Mesenchymal stem cell (in vitro differentiated cells and primary cell): Measurements from ENCODE around the gene NPW.

Experiments used
- DNase-seq: peaks from one replicate; pipeline ENCODE4 v3.0.0-alpha.2; 2013
- H2AFZ ChIP-seq: one replicate; pipeline ENCODE4 v1.6.1; 2013; ENCODE audit warnings: low read depth, mild to moderate bottlenecking, control low read depth, inconsistent platforms, low read length, moderate library complexity
- H2AK5ac ChIP-seq: 2 replicates; pipeline ENCODE4 v1.6.1; 2013; ENCODE audit warnings: low read length, moderate library complexity, mild to moderate bottlenecking, inconsistent platforms; ENCODE audit not compliant: severe bottlenecking
- H2BK120ac ChIP-seq: one replicate; pipeline ENCODE4 v1.6.1; 2013; ENCODE audit warnings: low read depth, mild to moderate bottlenecking, inconsistent platforms, low read length, moderate library complexity
- H2BK12ac ChIP-seq, 2 experiments: one replicate each; pipeline ENCODE4 v1.6.1; 2013; ENCODE audit warnings: inconsistent platforms in 2 of 2, low read length in 2 of 2, mild to moderate bottlenecking in 2 of 2, moderate library complexity in 2 of 2, control low read depth in 1 of 2
- H2BK15ac ChIP-seq: one replicate; pipeline ENCODE4 v1.6.1; 2013; ENCODE audit warnings: mild to moderate bottlenecking, low read depth, inconsistent platforms; ENCODE audit not compliant: poor library complexity, severe bottlenecking
- H2BK5ac ChIP-seq: 2 replicates; pipeline ENCODE4 v1.6.1; 2013; ENCODE audit warnings: low read depth, mild to moderate bottlenecking, low read length, control low read depth, inconsistent platforms; ENCODE audit not compliant: poor library complexity, severe bottlenecking
- H3K14ac ChIP-seq, 2 experiments: one replicate each; pipeline ENCODE4 v1.6.1; 2013; ENCODE audit warnings: inconsistent platforms in 2 of 2, low read length in 2 of 2, control low read depth in 1 of 2, mild to moderate bottlenecking in 1 of 2, moderate library complexity in 1 of 2
- H3K18ac ChIP-seq, 2 experiments: one replicate each; pipeline ENCODE4 v1.6.1; 2013; ENCODE audit warnings: inconsistent platforms in 2 of 2, low read length in 2 of 2, control low read depth in 1 of 2, low read depth in 1 of 2, mild to moderate bottlenecking in 1 of 2
- H3K23ac ChIP-seq, 2 experiments: one replicate each; pipeline ENCODE4 v1.6.1; 2013; ENCODE audit warnings: inconsistent platforms in 2 of 2, low read length in 2 of 2, mild to moderate bottlenecking in 2 of 2, moderate library complexity in 2 of 2, control low read depth in 1 of 2
- H3K27ac ChIP-seq: 2 replicates; pipeline ENCODE4 v1.5.1; 2013; ENCODE audit warnings: mild to moderate bottlenecking, moderate library complexity, low read length, control low read depth, inconsistent platforms; ENCODE audit not compliant: poor library complexity, severe bottlenecking
- H3K27me3 ChIP-seq, 2 experiments: 2 replicates each; pipeline versions ENCODE4 v1.6.1 to v1.7.0; 2013; ENCODE audit warnings: low read length in 2 of 2, mild to moderate bottlenecking in 2 of 2, moderate library complexity in 2 of 2, control low read depth in 1 of 2, inconsistent platforms in 1 of 2; ENCODE audit not compliant: control insufficient read depth in 1 of 2, insufficient read depth in 1 of 2
- H3K36me3 ChIP-seq, 2 experiments: 2 replicates each; pipeline versions ENCODE4 v1.6.1 to v1.7.0; 2013; ENCODE audit warnings: low read length in 2 of 2, control low read depth in 1 of 2, inconsistent platforms in 1 of 2, low read depth in 1 of 2, mild to moderate bottlenecking in 1 of 2; ENCODE audit not compliant: insufficient read depth in 2 of 2, control insufficient read depth in 1 of 2
- H3K4ac ChIP-seq, 2 experiments: one replicate each; pipeline ENCODE4 v1.6.1; 2013; ENCODE audit warnings: inconsistent platforms in 2 of 2, low read length in 2 of 2, mild to moderate bottlenecking in 2 of 2, moderate library complexity in 2 of 2, control low read depth in 1 of 2, low read depth in 1 of 2
- H3K4me1 ChIP-seq: 2 replicates; pipeline ENCODE4 v1.6.1; 2013; ENCODE audit warnings: low read depth, low read length, control low read depth; ENCODE audit not compliant: control insufficient read depth, insufficient read depth
- H3K4me2 ChIP-seq: 2 replicates; pipeline ENCODE4 v1.6.1; 2013; ENCODE audit warnings: low read length, mild to moderate bottlenecking, inconsistent platforms; ENCODE audit not compliant: poor library complexity, severe bottlenecking
- H3K4me3 ChIP-seq, 2 experiments: 2 replicates each; pipeline versions ENCODE4 v1.5.1 to v1.7.0; 2013; ENCODE audit warnings: low read length in 2 of 2, mild to moderate bottlenecking in 2 of 2, control low read depth in 1 of 2, low read depth in 1 of 2; ENCODE audit not compliant: insufficient read depth in 1 of 2
- H3K79me1 ChIP-seq: replicated peaks from 2 replicates; pipeline ENCODE4 v1.6.1; 2013; ENCODE audit warnings: mild to moderate bottlenecking, control low read depth, low read length, inconsistent platforms; ENCODE audit not compliant: poor library complexity, severe bottlenecking
- H3K9ac ChIP-seq: 2 replicates; pipeline ENCODE4 v1.7.0; 2013; ENCODE audit warnings: mild to moderate bottlenecking, low read length, moderate library complexity
- H3K9me3 ChIP-seq: 2 replicates; pipeline ENCODE4 v1.7.0; 2013; ENCODE audit warnings: mild to moderate bottlenecking, low read length; ENCODE audit not compliant: control insufficient read depth
- H4K8ac ChIP-seq: one replicate; pipeline ENCODE4 v1.6.1; 2013; ENCODE audit warnings: inconsistent platforms, mild to moderate bottlenecking, low read length, moderate library complexity
- H4K91ac ChIP-seq: one replicate; pipeline ENCODE4 v1.6.1; 2013; ENCODE audit warnings: mild to moderate bottlenecking, low read length, inconsistent platforms
- WGBS: methylation state at CpG from one replicate; pipeline ENCODE4 v1.1.7; 2013; ENCODE audit warnings: mixed read lengths; 5-methylcytosine and 5-hydroxymethylcytosine counted together

Gene NPW

GRCh38 chr16:2016407-2016922 lies 3.1 kb upstream of the NPW start:
- Histone ChIP-seq H3K36me3 (no peaks in the 10 kb centered on the region), H2BK15ac (no peak overlapping the region), H3K4me3 (no peak overlapping the region), H2AK5ac (no peak overlapping the region), H4K8ac (no peak overlapping the region), H4K91ac (no peak overlapping the region), H3K14ac (no peak overlapping the region), H3K27me3 (peaks cover 21 to 30% of the 10 kb centered on the region in 2 experiments), H2BK120ac (no peak overlapping the region), H3K4me1 (peaks cover 17% of the 10 kb centered on the region), H3K9me3 (no peaks in the 10 kb centered on the region), H2BK5ac (no peak overlapping the region), H3K4ac (no peak overlapping the region), H3K79me1 (no peaks in the 10 kb centered on the region), H2AFZ (no peak overlapping the region), H3K23ac (no peak overlapping the region), H2BK12ac (no peak overlapping the region), H3K4me2 (no peak overlapping the region), H3K27ac (no peak overlapping the region), H3K9ac (no peak overlapping the region), H3K18ac (no peak overlapping the region)
- 50% methylated on average over 13 of the region's 13 CpGs for WGBS
- no peak for DNase-seq

DNA sequence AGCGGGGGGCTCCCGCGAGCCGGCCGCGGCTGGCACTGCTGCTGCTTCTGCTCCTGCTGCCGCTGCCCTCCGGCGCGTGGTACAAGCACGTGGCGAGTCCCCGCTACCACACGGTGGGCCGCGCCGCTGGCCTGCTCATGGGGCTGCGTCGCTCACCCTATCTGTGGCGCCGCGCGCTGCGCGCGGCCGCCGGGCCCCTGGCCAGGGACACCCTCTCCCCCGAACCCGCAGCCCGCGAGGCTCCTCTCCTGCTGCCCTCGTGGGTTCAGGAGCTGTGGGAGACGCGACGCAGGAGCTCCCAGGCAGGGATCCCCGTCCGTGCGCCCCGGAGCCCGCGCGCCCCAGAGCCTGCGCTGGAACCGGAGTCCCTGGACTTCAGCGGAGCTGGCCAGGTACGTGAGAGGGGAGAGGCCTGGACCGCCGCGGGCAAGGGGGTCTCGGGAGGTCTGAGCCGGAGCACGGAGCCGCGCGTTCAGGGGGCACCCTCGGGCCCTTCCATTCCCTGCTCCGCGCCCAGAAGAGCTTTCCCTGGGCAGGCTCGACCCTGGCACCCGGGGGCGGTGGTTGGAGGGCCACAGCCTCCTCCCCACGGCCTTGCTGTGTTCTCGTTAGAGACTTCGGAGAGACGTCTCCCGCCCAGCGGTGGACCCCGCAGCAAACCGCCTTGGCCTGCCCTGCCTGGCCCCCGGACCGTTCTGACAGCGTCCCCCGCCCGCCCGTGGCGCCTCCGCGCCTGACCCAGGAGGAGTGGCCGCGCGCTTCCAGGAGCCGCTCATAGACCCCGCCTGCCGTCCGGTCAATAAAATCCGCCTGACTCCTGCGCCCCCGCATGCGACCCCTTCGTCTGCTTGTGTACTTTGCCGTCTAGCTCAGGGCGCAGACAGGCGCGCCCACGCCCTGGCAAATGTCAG lies 591 bp downstream of the NPW start:
- 5% methylated on average over 86 of the region's 96 CpGs for WGBS
- Histone ChIP-seq H2BK15ac (peak overlapping the region; percentile 40), H3K18ac (peak overlapping the region in 1 of 2 experiments; percentile 29)

DNA sequence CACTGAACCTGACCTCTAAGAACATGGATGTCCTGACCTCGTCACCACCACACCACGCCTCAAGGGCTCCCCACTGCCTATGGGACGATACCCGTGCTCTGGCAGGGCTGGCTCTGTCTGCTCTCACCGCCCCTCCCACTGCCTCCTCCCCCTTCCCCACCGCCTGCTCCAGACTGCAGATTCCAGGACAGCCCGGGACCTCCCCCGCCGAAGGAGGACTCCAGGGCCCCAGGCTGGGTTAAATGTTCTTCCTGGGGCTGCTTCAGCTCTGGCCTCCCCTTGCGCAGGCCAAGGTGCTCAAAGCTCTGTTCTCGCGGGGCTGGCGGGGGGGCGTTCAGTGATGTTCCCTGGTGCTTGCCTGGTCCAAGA lies 3.1 kb downstream of the NPW start:
- peak; percentile 85 for DNase-seq
- Histone ChIP-seq H3K9ac (peak overlapping the region; percentile 52), H3K27me3 (peaks cover 21 to 36% of the 10 kb centered on the region in 2 experiments), H3K4me1 (peaks cover 47% of the 10 kb centered on the region), H3K36me3 (no peaks in the 10 kb centered on the region), H2BK12ac (peak overlapping the region; percentile 26 to 79), H3K18ac (peak overlapping the region; percentile 88 to 94), H3K79me1 (no peaks in the 10 kb centered on the region), H2BK120ac (peak overlapping the region; percentile 45), H3K9me3 (no peaks in the 10 kb centered on the region), H4K91ac (peak overlapping the region; percentile 62), H3K4me2 (peak overlapping the region; percentile 77), H2AK5ac (no peak overlapping the region), H2BK15ac (peak overlapping the region; percentile 49), H3K4me3 (peak overlapping the region; percentile 21 to 73), H3K23ac (no peak overlapping the region), H3K14ac (peak overlapping the region in 1 of 2 experiments; percentile 69), H3K27ac (peak overlapping the region; percentile 68), H2BK5ac (no peak overlapping the region), H3K4ac (peak overlapping the region; percentile 63 to 80), H2AFZ (peak overlapping the region; percentile 76), H4K8ac (peak overlapping the region; percentile 91)
- 4% methylated on average over 10 of the region's 14 CpGs for WGBS

More for the DNA sequence above, 591 bp downstream of the NPW start:
- Histone ChIP-seq H3K9ac (no peak overlapping the region), H3K23ac (peak overlapping the region in 1 of 2 experiments; percentile 68), H2BK5ac (no peak overlapping the region), H3K36me3 (no peaks in the 10 kb centered on the region), H2BK120ac (no peak overlapping the region), H3K4me1 (peaks cover 34% of the 10 kb centered on the region), H2AFZ (no peak overlapping the region), H2AK5ac (no peak overlapping the region), H3K4me3 (peak overlapping the region in 1 of 2 experiments; percentile 20), H4K8ac (peak overlapping the region; percentile 38), H3K9me3 (no peaks in the 10 kb centered on the region), H3K27me3 (peaks cover 21 to 33% of the 10 kb centered on the region in 2 experiments), H3K27ac (no peak overlapping the region), H3K79me1 (no peaks in the 10 kb centered on the region), H3K4ac (peak overlapping the region in 1 of 2 experiments; percentile 26), H4K91ac (no peak overlapping the region), H3K14ac (no peak overlapping the region), H2BK12ac (peak overlapping the region in 1 of 2 experiments; percentile 68), H3K4me2 (peak overlapping the region; percentile 50)
- peak; percentile 20 for DNase-seq
